Thyroid gland (tissue), 4 donors: ENCODE results near the gene PHF21B. TPM values are rescaled to one million over a fixed set of nuclear protein-coding genes. Genes with fewer than 3 reads are reported as not detected.
"Not testable (repeated sequence)": the region's sequence is repeated elsewhere in the genome, so short reads cannot be mapped to it uniquely, and the experiment has no call there.

ENCODE experiments used
- DNase-seq, 2 donors: peaks; one replicate each; pipeline ENCODE4 v3.0.0-alpha.2; 2019
- H3K27ac ChIP-seq, 3 donors: fragments of 200-600 bp; sonication (generic); 1 replicate in 2 of 3; 2 replicates in 1 of 3; pipeline ENCODE4 v1.5.1; 2016 to 2019; ENCODE audit warnings: mild to moderate bottlenecking in 1 of 3, moderate library complexity in 1 of 3
- H3K27me3 ChIP-seq: fragments of 200-600 bp; sonication (generic); one replicate; pipeline ENCODE4 v1.5.1; 2019
- H3K36me3 ChIP-seq, 2 donors: fragments of 200-600 bp; sonication (generic); one replicate each; pipeline ENCODE4 v1.5.1; 2016 to 2019
- H3K4me1 ChIP-seq, 2 donors: fragments of 200-600 bp; sonication (generic); one replicate each; pipeline ENCODE4 v1.5.1; 2017 to 2019
- H3K4me3 ChIP-seq, 3 donors: fragments of 200-600 bp; sonication (generic); replicated peaks in 1 of 3; 1 replicate in 2 of 3; 2 replicates in 1 of 3; pipeline ENCODE4 v1.5.1; 2016; ENCODE audit warnings: mild to moderate bottlenecking in 1 of 3
- H3K9me3 ChIP-seq: fragments of 200-600 bp; sonication (generic); one replicate; pipeline ENCODE4 v1.5.1; 2017
- POLR2A ChIP-seq, 2 donors: fragments of 450-650 bp; IDR thresholded peaks; one replicate each; pipeline ENCODE4 v1.6.1; 2017; ENCODE audit warnings: antibody characterized with exemption in 2 of 2, mild to moderate bottlenecking in 2 of 2, moderate library complexity in 1 of 2
- WGBS, 2 donors: methylation state at CpG; one replicate each; pipeline ENCODE4 v1.1.5; 2017; 5-methylcytosine and 5-hydroxymethylcytosine counted together
- intact Hi-C: fragments of 100-400 bp; cut with DNase I; formaldehyde crosslinking; loops from one replicate; pipeline ENCODE4 v1.15.1; 2023
- total RNA-seq, 4 donors: library from RNA; depleted of rRNA; stranded (reverse); fragments of >200 nt; gene quantifications; one replicate each; pipeline ENCODE4 v1.2.3, GENCODE V29; 2016
- TF ChIP-seq, protein P1 (sequence below), 6 experiments: fragments of 200-600 bp in 3 of 6; fragments of 450-650 bp in 3 of 6; sonication (generic) in 3 of 6; IDR thresholded peaks; one replicate each; pipeline ENCODE4 v1.5.1; 2016 to 2019; ENCODE audit warnings: antibody characterized with exemption in 6 of 6, mild to moderate bottlenecking in 2 of 6, inconsistent platforms in 1 of 6, moderate library complexity in 1 of 6

The PHF21B gene
- total RNA-seq, 4 donors from 2014 or later = 0.33 to 8.9 (median 2.2) TPM

DNA sequence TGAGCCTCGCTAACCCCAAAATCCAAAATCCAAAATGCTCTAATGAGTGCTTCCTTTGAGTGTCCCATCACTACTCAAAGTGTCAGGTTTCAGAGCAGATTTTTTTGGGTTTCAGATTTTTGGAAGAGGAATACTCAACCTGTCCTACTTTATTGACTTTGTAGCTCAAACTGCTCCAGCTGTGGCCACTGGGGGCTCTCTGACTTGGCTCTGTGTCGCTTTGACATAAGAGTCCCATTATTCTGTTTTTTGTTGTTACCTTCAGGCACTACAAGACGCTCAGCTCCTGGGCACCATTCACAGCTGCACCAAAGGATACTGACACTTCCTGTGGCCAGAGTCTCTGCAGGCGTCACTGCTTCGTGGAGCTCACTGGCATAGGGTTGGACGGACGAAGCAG lies 41.1 kb downstream of the PHF21B start:
- intact Hi-C loops = no loop called here
- TF ChIP-seq, protein P1, sequence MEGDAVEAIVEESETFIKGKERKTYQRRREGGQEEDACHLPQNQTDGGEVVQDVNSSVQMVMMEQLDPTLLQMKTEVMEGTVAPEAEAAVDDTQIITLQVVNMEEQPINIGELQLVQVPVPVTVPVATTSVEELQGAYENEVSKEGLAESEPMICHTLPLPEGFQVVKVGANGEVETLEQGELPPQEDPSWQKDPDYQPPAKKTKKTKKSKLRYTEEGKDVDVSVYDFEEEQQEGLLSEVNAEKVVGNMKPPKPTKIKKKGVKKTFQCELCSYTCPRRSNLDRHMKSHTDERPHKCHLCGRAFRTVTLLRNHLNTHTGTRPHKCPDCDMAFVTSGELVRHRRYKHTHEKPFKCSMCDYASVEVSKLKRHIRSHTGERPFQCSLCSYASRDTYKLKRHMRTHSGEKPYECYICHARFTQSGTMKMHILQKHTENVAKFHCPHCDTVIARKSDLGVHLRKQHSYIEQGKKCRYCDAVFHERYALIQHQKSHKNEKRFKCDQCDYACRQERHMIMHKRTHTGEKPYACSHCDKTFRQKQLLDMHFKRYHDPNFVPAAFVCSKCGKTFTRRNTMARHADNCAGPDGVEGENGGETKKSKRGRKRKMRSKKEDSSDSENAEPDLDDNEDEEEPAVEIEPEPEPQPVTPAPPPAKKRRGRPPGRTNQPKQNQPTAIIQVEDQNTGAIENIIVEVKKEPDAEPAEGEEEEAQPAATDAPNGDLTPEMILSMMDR (IDR thresholded peaks at IDR 0.05) = no peak
- no peak for TF ChIP-seq POLR2A (IDR thresholded peaks at IDR 0.05)
- WGBS, 2 donors = 77 to 79% methylated on average over 7 of the region's 7 CpGs

DNA sequence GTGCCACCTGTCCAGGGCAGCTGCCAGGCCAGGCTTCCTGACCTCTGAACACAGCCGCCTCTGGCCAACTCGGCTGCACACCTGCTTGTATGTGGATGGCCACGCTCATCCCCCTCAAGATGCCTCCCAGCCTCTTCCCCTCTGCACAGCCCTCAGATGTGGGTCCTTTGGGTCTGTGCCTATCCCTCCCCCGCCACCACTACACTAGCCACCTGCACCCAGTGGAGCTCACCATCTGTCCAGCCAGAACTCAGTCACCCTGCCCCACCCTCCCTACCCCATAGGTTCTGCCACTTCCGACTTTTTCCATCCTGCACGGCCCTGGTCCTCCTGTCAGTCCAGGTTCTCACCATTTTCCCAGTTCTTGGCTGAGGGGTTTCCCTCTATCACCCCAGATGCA lies 44.6 kb downstream of the PHF21B start:
- Histone ChIP-seq H3K4me3 (no peak overlapping the region), H3K36me3 (no peaks in the 10 kb centered on the region), H3K27me3 (no peaks in the 10 kb centered on the region), H3K9me3 (no peaks in the 10 kb centered on the region), H3K4me1 (no peaks in the 10 kb centered on the region), H3K27ac (no peak overlapping the region)
- TF ChIP-seq, protein P1 (IDR thresholded peaks at IDR 0.05) = no peak
- no peak for TF ChIP-seq POLR2A (IDR thresholded peaks at IDR 0.05)
- 89 to 90% methylated on average over 4 to 6 of the region's 6 CpGs for WGBS, 2 donors
- no peak for DNase-seq
- intact Hi-C loops = no loop called here

More for the DNA sequence above, 41.1 kb downstream of the PHF21B start:
- H3K4me1 ChIP-seq = no peaks in the 10 kb centered on the region
- H3K27ac ChIP-seq = no peak overlapping the region
- H3K4me3 ChIP-seq = no peak overlapping the region
- no peaks in the 10 kb centered on the region for H3K9me3 ChIP-seq
- H3K36me3 ChIP-seq = no peaks in the 10 kb centered on the region
- no peaks in the 10 kb centered on the region for H3K27me3 ChIP-seq
- DNase-seq = no peak

DNA sequence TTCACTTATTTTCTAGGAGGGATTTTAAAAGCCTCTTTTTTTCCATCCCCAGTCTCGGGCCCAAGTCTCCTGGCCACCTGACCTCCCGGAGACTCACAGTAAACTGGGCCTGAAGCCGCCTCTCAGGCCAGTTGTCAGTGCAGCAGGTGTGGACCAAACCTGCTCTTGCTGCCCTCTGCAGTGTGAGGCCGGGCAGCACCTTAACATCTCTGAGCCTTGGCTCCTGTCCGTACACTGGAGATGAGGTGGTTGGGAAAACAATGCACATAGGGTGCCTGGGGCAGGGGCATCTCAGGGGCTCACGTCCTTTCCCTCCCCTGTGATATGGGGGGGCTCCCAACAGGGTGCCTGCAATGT lies 45.1 kb downstream of the PHF21B start:
- no peak for TF ChIP-seq POLR2A (IDR thresholded peaks at IDR 0.05)
- TF ChIP-seq, protein P1 (IDR thresholded peaks at IDR 0.05) = no peak
- H3K36me3 ChIP-seq = no peaks in the 10 kb centered on the region
- no peak for DNase-seq
- H3K4me1 ChIP-seq = peaks cover 0 to 3% of the 10 kb centered on the region in 2 donors
- no peak overlapping the region for H3K4me3 ChIP-seq
- no peaks in the 10 kb centered on the region for H3K9me3 ChIP-seq
- H3K27me3 ChIP-seq = no peaks in the 10 kb centered on the region
- no peak overlapping the region for H3K27ac ChIP-seq
- intact Hi-C loops = no loop called here
- WGBS, 2 donors = 92 to 94% methylated on average over 6 of the region's 6 CpGs

DNA sequence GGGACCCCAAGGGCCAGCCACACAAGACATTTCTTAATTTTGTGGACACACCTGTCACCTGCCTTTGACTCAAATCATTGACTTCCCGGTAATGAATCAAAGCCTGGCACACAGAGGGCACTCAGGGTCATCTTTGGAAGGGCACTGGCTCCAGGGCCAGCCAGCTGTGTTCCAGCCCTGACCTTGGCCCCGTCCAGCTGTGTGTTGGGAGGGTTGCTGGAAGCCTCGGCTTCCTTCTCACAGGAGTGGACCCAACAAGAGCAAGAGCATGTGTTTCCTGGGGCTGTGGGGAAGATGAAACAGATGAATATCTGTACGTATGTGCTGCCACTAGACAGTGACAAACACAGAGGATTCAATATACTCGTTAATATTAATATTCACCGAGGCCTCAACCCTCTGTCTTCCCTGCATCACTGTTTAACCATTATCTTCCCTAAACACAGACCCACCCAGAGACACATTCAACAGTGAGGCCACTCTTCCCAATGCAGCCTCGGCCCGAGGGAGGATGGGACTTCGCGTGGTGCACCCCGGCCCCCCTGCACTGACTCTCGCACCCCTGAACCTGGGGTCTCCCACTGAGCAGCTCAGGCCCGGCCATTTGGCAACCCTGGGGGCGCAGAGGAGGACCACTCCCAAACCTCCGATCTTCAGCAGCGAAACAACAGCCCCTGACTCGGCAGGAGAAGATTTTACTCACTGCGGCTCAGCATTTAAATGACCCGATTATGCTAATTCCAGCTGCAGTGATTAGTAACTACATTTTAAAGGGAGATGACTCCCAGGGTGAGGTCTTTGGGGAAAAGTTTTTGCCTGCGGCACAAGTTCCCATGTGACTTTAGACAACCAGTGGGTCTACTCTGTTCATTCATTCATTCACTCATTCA lies 45.7 kb downstream of the PHF21B start:
- 79 to 81% methylated on average over 20 of the region's 20 CpGs for WGBS, 2 donors
- TF ChIP-seq, protein P1 (IDR thresholded peaks at IDR 0.05) = no peak
- no peak for TF ChIP-seq POLR2A (IDR thresholded peaks at IDR 0.05)
- peaks cover 0 to 3% of the 10 kb centered on the region in 2 donors for H3K4me1 ChIP-seq
- no peaks in the 10 kb centered on the region for H3K36me3 ChIP-seq
- no peaks in the 10 kb centered on the region for H3K27me3 ChIP-seq
- intact Hi-C loops = no loop called here
- no peaks in the 10 kb centered on the region for H3K9me3 ChIP-seq
- H3K4me3 ChIP-seq = no peak overlapping the region
- H3K27ac ChIP-seq = no peak overlapping the region
- no peak for DNase-seq

DNA sequence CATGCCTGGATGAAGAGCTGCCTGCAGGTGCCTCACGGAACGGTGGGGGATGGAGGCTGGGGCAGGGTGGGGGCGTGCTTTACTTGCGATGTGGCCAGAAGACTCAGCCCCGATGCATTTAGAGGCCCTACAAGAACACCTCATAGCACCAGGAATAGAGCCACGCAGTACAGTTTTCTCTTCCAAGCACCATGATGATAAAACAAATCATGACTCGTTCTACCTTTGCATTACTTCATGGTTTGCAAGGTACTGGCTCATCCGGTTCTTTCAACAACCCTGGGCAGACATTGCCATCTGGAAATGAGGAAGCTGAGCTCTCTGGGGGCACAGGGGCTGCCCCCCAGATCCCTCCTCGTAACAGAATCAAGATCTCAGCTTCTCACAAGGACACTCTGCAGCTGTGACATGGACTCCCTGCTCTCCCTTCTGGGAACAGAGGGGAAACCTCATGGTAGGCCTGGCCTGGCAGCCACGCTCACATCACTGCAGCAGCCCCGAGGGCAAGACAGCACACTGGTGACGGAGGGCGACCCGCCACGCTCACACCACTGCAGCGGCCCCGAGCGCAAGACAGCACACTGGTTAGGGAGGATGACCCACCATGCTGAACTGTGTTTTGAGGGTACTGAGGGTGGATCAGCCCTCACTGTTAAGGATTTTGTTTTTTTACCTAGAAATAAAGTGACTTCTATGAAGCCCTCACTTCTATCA lies 46.9 kb downstream of the PHF21B start:
- intact Hi-C loops = no loop called here
- peaks cover 0 to 3% of the 10 kb centered on the region in 2 donors for H3K4me1 ChIP-seq
- no peaks in the 10 kb centered on the region for H3K36me3 ChIP-seq
- no peak overlapping the region for H3K4me3 ChIP-seq
- DNase-seq = no peak
- no peaks in the 10 kb centered on the region for H3K27me3 ChIP-seq
- no peak for TF ChIP-seq POLR2A (IDR thresholded peaks at IDR 0.05)
- TF ChIP-seq, protein P1 (IDR thresholded peaks at IDR 0.05) = no peak
- H3K9me3 ChIP-seq = no peaks in the 10 kb centered on the region
- H3K27ac ChIP-seq = no peak overlapping the region
- 84 to 88% methylated on average over 13 to 18 of the region's 18 CpGs for WGBS, 2 donors

DNA sequence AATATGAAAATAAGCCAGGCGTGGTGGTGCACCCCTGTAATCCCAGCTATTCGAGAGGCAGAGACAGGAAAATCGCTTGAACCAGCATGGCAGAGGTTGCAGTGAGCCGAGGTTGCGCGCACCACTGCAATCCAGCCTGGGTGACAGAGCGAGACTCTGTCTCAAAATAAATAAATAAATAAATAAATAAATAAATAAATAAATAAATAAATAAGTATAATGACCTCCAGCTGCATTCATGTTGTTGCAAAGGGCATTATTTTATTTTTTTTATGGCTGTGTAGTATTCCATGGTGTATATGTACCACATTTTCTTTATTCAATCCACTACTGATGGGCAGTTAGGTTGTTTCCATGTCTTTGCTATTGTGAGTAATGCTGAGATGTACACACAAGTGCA lies 48.1 kb downstream of the PHF21B start:
- intact Hi-C loops = not testable (repeated sequence)
- 97% methylated on average over 7 of the region's 7 CpGs for WGBS, 2 donors

More for the DNA sequence above, 48.1 kb downstream of the PHF21B start:
- not testable (repeated sequence) for H3K4me1 ChIP-seq, H3K36me3 ChIP-seq, H3K4me3 ChIP-seq, H3K9me3 ChIP-seq, H3K27ac ChIP-seq, DNase-seq, H3K27me3 ChIP-seq
